Ovary (tissue), 9 donors: Measurements from ENCODE around the gene COL6A2. TPM values are rescaled to one million over a fixed set of nuclear protein-coding genes. Genes with fewer than 3 reads are reported as not detected.

ENCODE experiments used
- DNase-seq, 5 donors: peaks; one replicate each; pipeline ENCODE4 v3.0.0-alpha.2; 2019 to 2020
- H3K27ac ChIP-seq, 2 donors: fragments of 200-600 bp; one replicate each; pipeline versions ENCODE4 v1.5.1 to v1.8.0; 2019 to 2022
- H3K27me3 ChIP-seq: fragments of 200-600 bp; one replicate; pipeline ENCODE4 v1.8.0; 2022
- H3K36me3 ChIP-seq: fragments of 200-600 bp; sonication (generic); one replicate; pipeline ENCODE4 v1.5.1; 2019
- H3K4me1 ChIP-seq: one replicate; pipeline ENCODE4 v1.8.1; 2013; ENCODE audit warnings: mild to moderate bottlenecking, moderate library complexity; ENCODE audit not compliant: insufficient read depth
- H3K4me3 ChIP-seq: fragments of 200-600 bp; sonication (generic); one replicate; pipeline ENCODE4 v1.5.1; 2017
- H3K9me3 ChIP-seq, 2 donors: fragments of 200-600 bp in 1 of 2; sonication (generic) in 1 of 2; one replicate each; pipeline versions ENCODE4 v1.5.1 to v1.8.1; 2013 to 2019; ENCODE audit warnings: mild to moderate bottlenecking in 1 of 2, moderate library complexity in 1 of 2
- CTCF ChIP-seq, 3 donors: fragments of 450-650 bp in 2 of 3; fragments of 200-600 bp in 1 of 3; IDR thresholded peaks; one replicate each; pipeline versions ENCODE4 v1.5.1 to v1.8.0; 2016 to 2022; ENCODE audit warnings: antibody characterized with exemption in 3 of 3, mild to moderate bottlenecking in 1 of 3
- EP300 ChIP-seq: sonication (generic); formaldehyde crosslinking; IDR thresholded peaks from one replicate; pipeline ENCODE4 v1.6.1; 2017; ENCODE audit warnings: antibody characterized with exemption
- POLR2A ChIP-seq: fragments of 450-650 bp; IDR thresholded peaks from one replicate; pipeline ENCODE4 v1.6.1; 2017; ENCODE audit warnings: antibody characterized with exemption, mild to moderate bottlenecking, moderate library complexity
- whole genome bisulfite sequencing, 3 donors: extraction: QIAGEN DNeasy Blood & Tissue Kit in 1 of 3; methylation state at CpG; one replicate each; pipeline versions ENCODE4 v1.1.5 to v1.1.7; 2013 to 2017; 5-methylcytosine and 5-hydroxymethylcytosine counted together
- intact Hi-C, 4 donors: fragments of 100-400 bp; cut with DNase I; formaldehyde crosslinking; loops; one replicate each; pipeline versions ENCODE4 v1.11.0 to v1.15.1; 2022 to 2023
- polyA plus RNA-seq, 2 donors: library from polyadenylated mRNA; stranded (reverse); fragments of 200-250 nt in 1 of 2; fragments of 350-450 nt in 1 of 2; fragmentation: Illumina TruSeq in 1 of 2; extraction: RNeasy Lipid Tissue Mini Kit (QIAGEN cat#74804) in 1 of 2; gene quantifications; one replicate each; pipeline ENCODE4 v1.2.3, GENCODE V29; 2013 to 2014
- total RNA-seq, 7 donors: library from RNA; depleted of rRNA in 2 of 7; stranded (reverse); fragments of >200 nt in 2 of 7; fragmentation: NEBNext Ultra II Directional in 3 of 7; extraction: Animal tissue kit (Norgen Biotek cat#: 25700) in 3 of 7; gene quantifications; one replicate each; pipeline versions ENCODE4 v1.1.0 to v1.2.4, GENCODE V29; 2016 to 2023
- donor health status: DM: no; HTN: no; CAD: no; lungs with moderate emphysema.
- donor health status: DM: no; HTN: no; CAD: no.
- donor health status: Bipolar disorder and iron deficiency.
- donor health status: DM: yes; HTN: yes; CAD: no.
- donor health status: DM: no; HTN: no; CAD: no.
- donor health status: DM: yes; HTN: yes; CAD: no.

The COL6A2 gene
- total and polyA plus RNA-seq, 9 donors: 50.9 to 1,092 (median 818) TPM

GRCh38 chr21:46148106-46148505, 50.2 kb downstream of the COL6A2 start:
- Histone ChIP-seq H3K4me3 (no peak overlapping the region), H3K27me3 (no peaks in the 10 kb centered on the region), H3K4me1 (peaks cover 7% of the 10 kb centered on the region), H3K36me3 (no peaks in the 10 kb centered on the region), H3K27ac (no peak overlapping the region), H3K9me3 (no peaks in the 10 kb centered on the region)
- 91 to 94% (median 94%) methylated on average over 11 of the region's 11 CpGs for WGBS, 3 donors
- DNase-seq: peak in 3 of 5 donors; percentile 9 to 23 (median 10)
- intact Hi-C loops: no loop called here
- TF ChIP-seq POLR2A: no peak
- no peak for TF ChIP-seq EP300
- TF ChIP-seq CTCF (IDR thresholded peaks at IDR 0.05): no peak

- Histone ChIP-seq H3K9me3 (no peaks in the 10 kb centered on the region), H3K27ac (no peak overlapping the region), H3K4me3 (no peak overlapping the region), H3K36me3 (no peaks in the 10 kb centered on the region), H3K4me1 (peaks cover 9% of the 10 kb centered on the region), H3K27me3 (no peaks in the 10 kb centered on the region)
- DNase-seq: peak; percentile 5 to 29 (median 14)
- no peak for TF ChIP-seq EP300
- TF ChIP-seq CTCF (IDR thresholded peaks at IDR 0.05): no peak
- no peak for TF ChIP-seq POLR2A
- intact Hi-C loops: no loop called here
- WGBS, 3 donors: 82 to 85% (median 83%) methylated on average over 22 of the region's 22 CpGs
Observed at GRCh38 chr21:46149205-46149901, 51.4 kb downstream of the COL6A2 start.

- H3K4me1 ChIP-seq: peaks cover 9% of the 10 kb centered on the region
- no peaks in the 10 kb centered on the region for H3K36me3 ChIP-seq
- H3K27ac ChIP-seq: no peak overlapping the region
- DNase-seq: peak; percentile 9 to 33 (median 21)
- TF ChIP-seq CTCF (IDR thresholded peaks at IDR 0.05): no peak
- no peak for TF ChIP-seq EP300
- no peak for TF ChIP-seq POLR2A
- H3K27me3 ChIP-seq: no peaks in the 10 kb centered on the region
- intact Hi-C loops: loop anchor here in 3 of 4 donors (5.0 to 10.0 kb wide), 4 partner anchors 75 to 137 kb away; partner anchors contain the start of genes LSS (in 2 of the 3), MCM3AP (in 1 of the 3) and YBEY (in 1 of the 3)
- WGBS, 3 donors: 76 to 88% (median 82%) methylated on average over 19 of the region's 19 CpGs
- H3K9me3 ChIP-seq: no peaks in the 10 kb centered on the region
- no peak overlapping the region for H3K4me3 ChIP-seq
Observed at GRCh38 chr21:46150073-46150472, 52.2 kb downstream of the COL6A2 start.

GRCh38 chr21:46150491-46151121, 52.7 kb downstream of the COL6A2 start:
- intact Hi-C loops: loop anchor here in 3 of 4 donors (5.0 to 10.0 kb wide), 4 partner anchors 74 to 137 kb away; partner anchors contain the start of genes LSS (in 2 of the 3), MCM3AP (in 1 of the 3) and YBEY (in 1 of the 3)
- Histone ChIP-seq H3K27me3 (no peaks in the 10 kb centered on the region), H3K36me3 (no peaks in the 10 kb centered on the region), H3K4me1 (peaks cover 9% of the 10 kb centered on the region), H3K9me3 (no peaks in the 10 kb centered on the region), H3K27ac (no peak overlapping the region), H3K4me3 (no peak overlapping the region)
- TF ChIP-seq POLR2A (no peak), CTCF (IDR thresholded peaks at IDR 0.05) (no peak), EP300 (no peak)
- 87 to 89% (median 87%) methylated on average over 23 to 24 of the region's 24 CpGs for WGBS, 3 donors
- peak; percentile 10 to 32 (median 20) for DNase-seq
